GM23338 (cell line): Measurements from ENCODE around the gene CD48. TPM values are rescaled to one million over a fixed set of nuclear protein-coding genes. Genes with fewer than 3 reads are reported as not detected.
"Not testable (repeated sequence)": the region's sequence is repeated elsewhere in the genome, so short reads cannot be mapped to it uniquely, and the experiment has no call there.

Experiments used
- ATAC-seq: fragments of 200-7000 bp; cut with Tn5 transposase; 3 replicates; pipeline ENCODE4 v1.9.1; 2020
- DNase-seq: peaks from one replicate; pipeline ENCODE4 v3.0.0-alpha.2; 2015; ENCODE audit warnings: low spot score
- H2AFZ ChIP-seq: fragments of 200-600 bp; sonication (generic); 2 replicates; pipeline ENCODE4 v1.8.0; 2016; ENCODE audit warnings: antibody characterized with exemption, mild to moderate bottlenecking, moderate library complexity
- H3F3A ChIP-seq: fragments of 200-600 bp; sonication (generic); replicated peaks from 2 replicates; pipeline ENCODE4 v1.8.0; 2017; ENCODE audit warnings: antibody characterized with exemption, mixed run types, low read depth
- H3K27ac ChIP-seq: fragments of 200-600 bp; sonication (generic); 2 replicates; pipeline ENCODE4 v1.6.1; 2016; ENCODE audit warnings: low read depth
- H3K27me3 ChIP-seq: fragments of 200-600 bp; sonication (generic); 2 replicates; pipeline ENCODE4 v1.8.0; 2016; ENCODE audit warnings: mild to moderate bottlenecking, mixed run types, moderate library complexity; ENCODE audit not compliant: insufficient read depth
- H3K36me3 ChIP-seq: fragments of 200-600 bp; sonication (generic); 2 replicates; pipeline ENCODE4 v1.8.0; 2016; ENCODE audit warnings: mild to moderate bottlenecking; ENCODE audit not compliant: insufficient read depth
- H3K4me1 ChIP-seq: fragments of 200-600 bp; sonication (generic); 2 replicates; pipeline ENCODE4 v1.8.0; 2016; ENCODE audit warnings: mild to moderate bottlenecking, moderate library complexity; ENCODE audit not compliant: insufficient read depth
- H3K4me2 ChIP-seq: fragments of 200-600 bp; sonication (generic); 2 replicates; pipeline ENCODE4 v1.7.1; 2017; ENCODE audit warnings: mixed run types
- H3K4me3 ChIP-seq: fragments of 200-600 bp; sonication (generic); 2 replicates; pipeline ENCODE4 v1.6.1; 2016; ENCODE audit warnings: mixed run types
- H3K79me2 ChIP-seq: fragments of 200-600 bp; sonication (generic); replicated peaks from 2 replicates; pipeline ENCODE4 v1.8.0; 2017; ENCODE audit warnings: mild to moderate bottlenecking; ENCODE audit not compliant: insufficient read depth
- H3K9me2 ChIP-seq: fragments of 200-600 bp; sonication (generic); 2 replicates; pipeline ENCODE4 v1.8.0; 2017; ENCODE audit not compliant: insufficient read depth
- H4K20me1 ChIP-seq: fragments of 200-600 bp; sonication (generic); replicated peaks from 2 replicates; pipeline ENCODE4 v1.8.0; 2017; ENCODE audit warnings: mild to moderate bottlenecking; ENCODE audit not compliant: insufficient read depth
- H3K27ac Mint-ChIP-seq: 2 replicates; pipeline ENCODE4 v1.8.0; 2020; ENCODE audit warnings: inconsistent platforms, mild to moderate bottlenecking, moderate library complexity, mixed read lengths
- H3K27me3 Mint-ChIP-seq: 3 replicates; pipeline ENCODE4 v1.8.0; 2022; ENCODE audit warnings: low read depth, mild to moderate bottlenecking, moderate library complexity, mixed read lengths, inconsistent platforms; ENCODE audit not compliant: insufficient read depth, poor library complexity
- H3K36me3 Mint-ChIP-seq: 3 replicates; pipeline ENCODE4 v1.8.0; 2021; ENCODE audit warnings: low read depth, mild to moderate bottlenecking, inconsistent platforms, moderate library complexity, mixed read lengths
- H3K4me1 Mint-ChIP-seq: 3 replicates; pipeline ENCODE4 v1.8.0; 2020; ENCODE audit warnings: mild to moderate bottlenecking, inconsistent platforms, mixed read lengths
- H3K4me3 Mint-ChIP-seq: 3 replicates; pipeline ENCODE4 v1.8.0; 2021; ENCODE audit warnings: moderate library complexity, mild to moderate bottlenecking, inconsistent platforms, mixed read lengths
- H3K9me3 Mint-ChIP-seq: 3 replicates; pipeline ENCODE4 v1.8.0; 2020; ENCODE audit warnings: moderate library complexity, mild to moderate bottlenecking, inconsistent platforms, mixed read lengths
- ETS1 ChIP-seq: IDR thresholded peaks from 2 replicates; pipeline ENCODE4 v1.6.1; 2016; ENCODE audit warnings: antibody characterized with exemption
- EZH2 ChIP-seq: fragments of 200-600 bp; sonication (generic); IDR thresholded peaks from one replicate; pipeline ENCODE4 v1.8.0; 2017; ENCODE audit warnings: antibody characterized with exemption, mild to moderate bottlenecking, low read depth; ENCODE audit not compliant: unreplicated experiment
- JUNB ChIP-seq: IDR thresholded peaks from one replicate; pipeline ENCODE4 v1.6.1; 2016; ENCODE audit warnings: antibody characterized with exemption; ENCODE audit not compliant: unreplicated experiment
- NANOG ChIP-seq: IDR thresholded peaks from 2 replicates; pipeline ENCODE4 v1.6.1; 2016; ENCODE audit warnings: antibody characterized with exemption, borderline replicate concordance
- POLR2AphosphoS5 ChIP-seq: IDR thresholded peaks from 2 replicates; pipeline ENCODE4 v1.6.1; 2016; ENCODE audit warnings: antibody characterized with exemption, low read depth
- STAT1 ChIP-seq: IDR thresholded peaks from one replicate; pipeline ENCODE4 v1.6.1; 2016; ENCODE audit warnings: antibody characterized with exemption; ENCODE audit not compliant: unreplicated experiment
- ZNF331 ChIP-seq: fragments of 250-450 bp; sonication (Bioruptor Pico); IDR thresholded peaks from 2 replicates; pipeline ENCODE4 v1.5.0; 2020; ENCODE audit warnings: low read depth, mild to moderate bottlenecking, moderate library complexity
- polyA plus RNA-seq: library from polyadenylated mRNA; unstranded; fragments of >200 nt; fragmentation: Nextera tagmentation; extraction: Ambion mirVana; gene quantifications from 2 replicates; pipeline ENCODE4 v1.2.1, GENCODE V29; 2016
- total RNA-seq: library from RNA; depleted of rRNA; stranded (reverse); fragments of >200 nt; shearing (Covaris generic); gene quantifications from 2 replicates; pipeline ENCODE4 v1.2.3, GENCODE V29; 2014
- TF ChIP-seq, protein P1 (sequence below): IDR thresholded peaks from one replicate; pipeline ENCODE4 v1.6.1; 2018; ENCODE audit warnings: antibody characterized with exemption; ENCODE audit not compliant: unreplicated experiment

The CD48 gene
- total and polyA plus RNA-seq, 2 experiments from 2014 or later: 0.34 to 0.45 TPM

GRCh38 chr1:160705742-160706141 lies 5.9 kb downstream of the CD48 start (continued):
- TF ChIP-seq, protein P1, sequence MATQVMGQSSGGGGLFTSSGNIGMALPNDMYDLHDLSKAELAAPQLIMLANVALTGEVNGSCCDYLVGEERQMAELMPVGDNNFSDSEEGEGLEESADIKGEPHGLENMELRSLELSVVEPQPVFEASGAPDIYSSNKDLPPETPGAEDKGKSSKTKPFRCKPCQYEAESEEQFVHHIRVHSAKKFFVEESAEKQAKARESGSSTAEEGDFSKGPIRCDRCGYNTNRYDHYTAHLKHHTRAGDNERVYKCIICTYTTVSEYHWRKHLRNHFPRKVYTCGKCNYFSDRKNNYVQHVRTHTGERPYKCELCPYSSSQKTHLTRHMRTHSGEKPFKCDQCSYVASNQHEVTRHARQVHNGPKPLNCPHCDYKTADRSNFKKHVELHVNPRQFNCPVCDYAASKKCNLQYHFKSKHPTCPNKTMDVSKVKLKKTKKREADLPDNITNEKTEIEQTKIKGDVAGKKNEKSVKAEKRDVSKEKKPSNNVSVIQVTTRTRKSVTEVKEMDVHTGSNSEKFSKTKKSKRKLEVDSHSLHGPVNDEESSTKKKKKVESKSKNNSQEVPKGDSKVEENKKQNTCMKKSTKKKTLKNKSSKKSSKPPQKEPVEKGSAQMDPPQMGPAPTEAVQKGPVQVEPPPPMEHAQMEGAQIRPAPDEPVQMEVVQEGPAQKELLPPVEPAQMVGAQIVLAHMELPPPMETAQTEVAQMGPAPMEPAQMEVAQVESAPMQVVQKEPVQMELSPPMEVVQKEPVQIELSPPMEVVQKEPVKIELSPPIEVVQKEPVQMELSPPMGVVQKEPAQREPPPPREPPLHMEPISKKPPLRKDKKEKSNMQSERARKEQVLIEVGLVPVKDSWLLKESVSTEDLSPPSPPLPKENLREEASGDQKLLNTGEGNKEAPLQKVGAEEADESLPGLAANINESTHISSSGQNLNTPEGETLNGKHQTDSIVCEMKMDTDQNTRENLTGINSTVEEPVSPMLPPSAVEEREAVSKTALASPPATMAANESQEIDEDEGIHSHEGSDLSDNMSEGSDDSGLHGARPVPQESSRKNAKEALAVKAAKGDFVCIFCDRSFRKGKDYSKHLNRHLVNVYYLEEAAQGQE: no peak
- TF ChIP-seq POLR2AphosphoS5 (no peak), ZNF331 (CRISPR knock-in tag) (no peak)

GRCh38 chr1:160705212-160705621 lies 6.4 kb downstream of the CD48 start:
- not testable (repeated sequence) for H3K27me3 ChIP-seq, H3K79me2 ChIP-seq, H3K9me3 Mint-ChIP-seq, H3K9me2 ChIP-seq, H3K27ac ChIP-seq, H3K27ac Mint-ChIP-seq, ATAC-seq, H3K27me3 Mint-ChIP-seq, H3K4me3 ChIP-seq, DNase-seq, H3K4me3 Mint-ChIP-seq, H3K4me1 ChIP-seq, H2AFZ ChIP-seq, H3K36me3 ChIP-seq, H3K36me3 Mint-ChIP-seq, H3F3A ChIP-seq, H3K4me2 ChIP-seq, H4K20me1 ChIP-seq
- peaks cover 13% of the 10 kb centered on the region for H3K4me1 Mint-ChIP-seq

- Mint-ChIP-seq H3K4me1 (peaks cover 13% of the 10 kb centered on the region), H3K9me3 (no peaks in the 10 kb centered on the region), H3K27me3 (peaks cover 2% of the 10 kb centered on the region), H3K27ac (no peak overlapping the region), H3K4me3 (no peak overlapping the region), H3K36me3 (no peaks in the 10 kb centered on the region)
- H3K4me3 ChIP-seq: no peak overlapping the region
- no peaks in the 10 kb centered on the region for H4K20me1 ChIP-seq
- H3K4me1 ChIP-seq: peaks cover 9% of the 10 kb centered on the region; the same call in 1 of the 2 replicates
- H3K27me3 ChIP-seq: no peaks in the 10 kb centered on the region
- 0 out of 2 replicates have a peak overlapping the region, but pooled peaks have one; percentile 12 for H2AFZ ChIP-seq
- no peak overlapping the region for H3K4me2 ChIP-seq
- no peak overlapping the region for H3K27ac ChIP-seq
- no peaks in the 10 kb centered on the region for H3K79me2 ChIP-seq
- ATAC-seq (no peak), DNase-seq (no peak)
- no peaks in the 10 kb centered on the region for H3F3A ChIP-seq
- H3K36me3 ChIP-seq: no peaks in the 10 kb centered on the region
- no peaks in the 10 kb centered on the region for H3K9me2 ChIP-seq
- TF ChIP-seq, protein P1: no peak
- TF ChIP-seq JUNB (no peak), EZH2 (no peak), STAT1 (no peak), ETS1 (no peak), NANOG (no peak), ZNF331 (CRISPR knock-in tag) (no peak)
Observed at GRCh38 chr1:160704250-160704649, 7.4 kb downstream of the CD48 start.
